H9 (cell line): ENCODE measurements around the gene GM2A. TPM values are rescaled to one million over a fixed set of nuclear protein-coding genes. Genes with fewer than 3 reads are reported as not detected.

Source experiments
- DNase-seq: peaks from one replicate; pipeline ENCODE4 v3.0.0-alpha.2; 2017
- H2AFZ ChIP-seq: one replicate; pipeline ENCODE4 v1.6.1; 2013; ENCODE audit warnings: mild to moderate bottlenecking, low read length, control low read depth, moderate library complexity
- H2AK5ac ChIP-seq: 2 replicates; pipeline ENCODE4 v1.6.1; 2013; ENCODE audit warnings: low read length, control low read depth, mixed read lengths; ENCODE audit not compliant: insufficient read length
- H2BK120ac ChIP-seq: one replicate; pipeline ENCODE4 v1.6.1; 2013; ENCODE audit warnings: low read depth, mild to moderate bottlenecking, low read length, control low read depth, inconsistent platforms; ENCODE audit not compliant: poor library complexity, severe bottlenecking
- H2BK12ac ChIP-seq: 2 replicates; pipeline ENCODE4 v1.6.1; 2013; ENCODE audit warnings: low read length, control low read depth, mixed read lengths, low read depth; ENCODE audit not compliant: insufficient read length
- H2BK15ac ChIP-seq: 2 replicates; pipeline ENCODE4 v1.6.1; 2013; ENCODE audit warnings: low read depth, low read length, control low read depth
- H2BK20ac ChIP-seq: one replicate; pipeline ENCODE4 v1.6.1; 2013; ENCODE audit warnings: low read depth, mild to moderate bottlenecking, low read length, control low read depth, inconsistent platforms; ENCODE audit not compliant: poor library complexity, severe bottlenecking
- H2BK5ac ChIP-seq: 2 replicates; pipeline ENCODE4 v1.6.1; 2013; ENCODE audit warnings: low read length, control low read depth, mixed read lengths; ENCODE audit not compliant: insufficient read length
- H3K14ac ChIP-seq: 2 replicates; pipeline ENCODE4 v1.6.1; 2013; ENCODE audit warnings: low read length, control low read depth; ENCODE audit not compliant: insufficient read depth
- H3K18ac ChIP-seq: 2 replicates; pipeline ENCODE4 v1.6.1; 2013; ENCODE audit warnings: low read depth, mild to moderate bottlenecking, mixed read lengths, low read length, control low read depth; ENCODE audit not compliant: insufficient read length
- H3K23ac ChIP-seq: 2 replicates; pipeline ENCODE4 v1.6.1; 2013; ENCODE audit warnings: low read length, control low read depth, mixed read lengths, low read depth; ENCODE audit not compliant: insufficient read length
- H3K23me2 ChIP-seq: 2 replicates; pipeline ENCODE4 v1.6.1; 2013; ENCODE audit warnings: low read depth, mild to moderate bottlenecking, mixed read lengths, low read length, control low read depth; ENCODE audit not compliant: insufficient read length, poor library complexity, severe bottlenecking
- H3K27ac ChIP-seq: 2 replicates; pipeline ENCODE4 v1.5.1; 2013; ENCODE audit warnings: low read length, control low read depth, mixed read lengths, low read depth; ENCODE audit not compliant: insufficient read length
- H3K27me3 ChIP-seq: 2 replicates; pipeline ENCODE4 v1.6.1; 2013; ENCODE audit warnings: low read length, control low read depth, inconsistent platforms; ENCODE audit not compliant: insufficient read depth
- H3K4ac ChIP-seq: 2 replicates; pipeline ENCODE4 v1.6.1; 2013; ENCODE audit warnings: low read depth, mild to moderate bottlenecking, control low read depth, inconsistent platforms, low read length, moderate library complexity
- H3K4me1 ChIP-seq: 2 replicates; pipeline ENCODE4 v1.6.1; 2013; ENCODE audit warnings: low read length, control low read depth, inconsistent platforms; ENCODE audit not compliant: insufficient read depth
- H3K4me2 ChIP-seq: 2 replicates; pipeline ENCODE4 v1.6.1; 2013; ENCODE audit warnings: low read length, control low read depth, mixed read lengths; ENCODE audit not compliant: insufficient read length, insufficient read depth
- H3K56ac ChIP-seq: 2 replicates; pipeline ENCODE4 v1.6.1; 2013; ENCODE audit warnings: low read depth, mild to moderate bottlenecking, mixed read lengths, low read length, control low read depth; ENCODE audit not compliant: insufficient read length
- H3K79me1 ChIP-seq: 2 replicates; pipeline ENCODE4 v1.6.1; 2013; ENCODE audit warnings: low read depth, mild to moderate bottlenecking, moderate library complexity, low read length, control low read depth, inconsistent platforms; ENCODE audit not compliant: insufficient read depth, poor library complexity, severe bottlenecking
- H3K79me2 ChIP-seq: 2 replicates; pipeline ENCODE4 v1.6.1; 2013; ENCODE audit warnings: low read length, control low read depth, inconsistent platforms; ENCODE audit not compliant: insufficient read depth
- H3K9ac ChIP-seq: 2 replicates; pipeline ENCODE4 v1.6.1; 2013; ENCODE audit warnings: low read length, control low read depth, mixed read lengths; ENCODE audit not compliant: insufficient read length; ENCODE audit errors: extremely low read depth
- H3K9me3 ChIP-seq: one replicate; pipeline ENCODE4 v1.6.1; 2013; ENCODE audit warnings: low read depth, low read length, inconsistent platforms; ENCODE audit not compliant: control insufficient read depth
- H3T11ph ChIP-seq: one replicate; pipeline ENCODE4 v1.6.1; 2013; ENCODE audit warnings: mild to moderate bottlenecking, low read length, control low read depth, inconsistent platforms
- H4K20me1 ChIP-seq: one replicate; pipeline ENCODE4 v1.6.1; 2013; ENCODE audit not compliant: control insufficient read depth, insufficient read length, insufficient read depth
- H4K5ac ChIP-seq: 2 replicates; pipeline ENCODE4 v1.6.1; 2013; ENCODE audit warnings: low read depth, mild to moderate bottlenecking, mixed read lengths, low read length, control low read depth; ENCODE audit not compliant: insufficient read length
- H4K8ac ChIP-seq: replicated peaks from 2 replicates; pipeline ENCODE4 v1.6.1; 2013; ENCODE audit warnings: low read length, control low read depth, mixed read lengths, low read depth; ENCODE audit not compliant: insufficient read length
- H4K91ac ChIP-seq: 2 replicates; pipeline ENCODE4 v1.6.1; 2013; ENCODE audit warnings: low read depth, mild to moderate bottlenecking, moderate library complexity, mixed read lengths, low read length, control low read depth; ENCODE audit not compliant: insufficient read length
- H3K27ac Mint-ChIP-seq, 3 experiments: 2 replicates in 2 of 3; 3 replicates in 1 of 3; pipeline ENCODE4 v1.8.0; 2020 to 2021; ENCODE audit warnings: mixed read lengths in 3 of 3, mild to moderate bottlenecking in 1 of 3, moderate library complexity in 1 of 3
- H3K27me3 Mint-ChIP-seq: 2 replicates; pipeline ENCODE4 v1.8.0; 2021; ENCODE audit warnings: low read depth, mild to moderate bottlenecking, moderate library complexity, mixed read lengths
- H3K36me3 Mint-ChIP-seq, 3 experiments: 2 replicates in 2 of 3; 3 replicates in 1 of 3; pipeline ENCODE4 v1.8.0; 2020 to 2021; ENCODE audit warnings: low read depth in 3 of 3, mixed read lengths in 3 of 3; ENCODE audit not compliant: insufficient read depth in 1 of 3
- H3K4me1 Mint-ChIP-seq, 2 experiments: 2 replicates each; pipeline ENCODE4 v1.8.0; 2020; ENCODE audit warnings: mixed read lengths in 2 of 2
- H3K4me3 Mint-ChIP-seq, 2 experiments: 2 replicates in 1 of 2; 3 replicates in 1 of 2; pipeline ENCODE4 v1.8.0; 2020 to 2021; ENCODE audit warnings: mild to moderate bottlenecking in 2 of 2, mixed read lengths in 2 of 2, moderate library complexity in 1 of 2
- H3K9me3 Mint-ChIP-seq, 2 experiments: 2 replicates in 1 of 2; 3 replicates in 1 of 2; pipeline ENCODE4 v1.8.0; 2020; ENCODE audit warnings: mild to moderate bottlenecking in 2 of 2, mixed read lengths in 2 of 2, moderate library complexity in 1 of 2
- CTCF ChIP-seq: fragments of 200-600 bp; sonication (generic); conservative IDR thresholded peaks from 3 replicates; pipeline ENCODE4 v1.8.0; 2021; ENCODE audit warnings: antibody characterized with exemption, mild to moderate bottlenecking
- WGBS: extraction: QIAGEN DNeasy Blood & Tissue Kit; methylation state at CpG from one replicate; pipeline ENCODE4 v1.1.7; 2013; ENCODE audit warnings: missing lambda C conversion rate, low lambda C conversion rate, mixed read lengths; ENCODE audit not compliant: insufficient read length; ENCODE audit errors: extremely low coverage; 5-methylcytosine and 5-hydroxymethylcytosine counted together
- total RNA-seq: library from RNA; stranded (reverse); gene quantifications from 2 replicates; pipeline ENCODE4 v1.2.1, GENCODE V29; 2021

GM2A gene
- total RNA-seq, 1 experiment from 2014 or later = 27.8 TPM

- Histone ChIP-seq H3K4me1 (peaks cover 2% of the 10 kb centered on the region; the same call in 1 of the 2 replicates), H2AFZ (no peak overlapping the region), H4K5ac (no peak overlapping the region), H3K27ac (no peak overlapping the region), H2BK15ac (no peak overlapping the region), H3K4me2 (no peak overlapping the region), H3K4ac (no peak overlapping the region), H3K18ac (no peak overlapping the region), H3K23ac (no peak overlapping the region), H3K56ac (no peak overlapping the region), H3K79me2 (no peaks in the 10 kb centered on the region), H2BK20ac (no peak overlapping the region), H3K9ac (no peak overlapping the region), H2BK5ac (no peak overlapping the region), H3T11ph (no peak overlapping the region), H3K14ac (no peak overlapping the region), H3K9me3 (no peaks in the 10 kb centered on the region), H3K23me2 (no peaks in the 10 kb centered on the region), H2AK5ac (no peak overlapping the region), H4K20me1 (no peaks in the 10 kb centered on the region), H3K27me3 (no peaks in the 10 kb centered on the region), H3K79me1 (no peaks in the 10 kb centered on the region), H4K91ac (no peak overlapping the region), H2BK120ac (no peak overlapping the region), H4K8ac (no peak overlapping the region), H2BK12ac (no peak overlapping the region)
- H3K4me3 Mint-ChIP-seq = no peak overlapping the region
- TF ChIP-seq CTCF = no peak
- no peaks in the 10 kb centered on the region for H3K9me3 Mint-ChIP-seq
- H3K27ac Mint-ChIP-seq = no peak overlapping the region
- H3K4me1 Mint-ChIP-seq = peaks cover 7 to 11% of the 10 kb centered on the region in 2 experiments; a peak in 3 of 4 replicates
- no CpG with 5 or more reads among the region's 5 CpGs for WGBS
- no peaks in the 10 kb centered on the region; a peak in 1 of 7 replicates for H3K36me3 Mint-ChIP-seq
- no peak for DNase-seq
- H3K27me3 Mint-ChIP-seq = no peaks in the 10 kb centered on the region
Measured at GRCh38 chr5:151216781-151217180, 36.2 kb upstream of the GM2A start.
